Dermis microvascular lymphatic vessel endothelial cell (primary cell): Measurements from ENCODE around the gene IL20. TPM values are rescaled to one million over a fixed set of nuclear protein-coding genes. Genes with fewer than 3 reads are reported as not detected.

Experiments
- DNase-seq, 2 donors: peaks; one replicate each; pipeline versions ENCODE4 v3.0.0 to v3.0.0-alpha.2; 2010; ENCODE audit warnings: low read depth in 2 of 2
- total RNA-seq: library from RNA; depleted of rRNA; stranded (reverse); fragments of >200 nt; gene quantifications from 2 replicates; pipeline ENCODE4 v1.2.1, GENCODE V29; 2014

Gene IL20
- total RNA-seq, 1 donor from 2014 or later = not detected

- no peak for DNase-seq
Observed at GRCh38 chr1:206901944-206902343, 36.5 kb downstream of the IL20 start.

- no peak for DNase-seq
Observed at GRCh38 chr1:206902702-206903101, 37.3 kb downstream of the IL20 start.

DNA sequence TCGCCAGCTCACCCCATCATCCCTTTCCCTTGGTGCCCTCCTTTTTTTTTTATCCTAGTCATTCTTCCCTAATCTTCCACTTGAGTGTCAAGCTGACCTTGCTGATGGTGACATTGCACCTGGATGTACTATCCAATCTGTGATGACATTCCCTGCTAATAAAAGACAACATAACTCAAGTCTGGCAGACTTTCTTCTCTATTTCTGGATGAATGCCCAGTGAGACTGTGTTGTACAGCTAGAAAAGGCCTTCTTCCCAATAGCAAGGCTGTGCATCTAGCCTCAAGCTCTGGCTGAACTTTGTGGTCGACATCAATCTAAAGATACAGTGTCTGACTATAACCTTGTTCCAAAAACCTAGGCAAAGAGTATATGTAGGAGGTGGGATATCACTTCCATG lies 38.3 kb downstream of the IL20 start:
- no peak for DNase-seq

GRCh38 chr1:206904423-206905142 lies 39.2 kb downstream of the IL20 start:
- DNase-seq = no peak

GRCh38 chr1:206905295-206906164 lies 40.1 kb downstream of the IL20 start:
- no peak for DNase-seq

- DNase-seq = peak in 1 of 2 donors; percentile 22
Observed at GRCh38 chr1:206907304-206907991, 42.0 kb downstream of the IL20 start.

DNA sequence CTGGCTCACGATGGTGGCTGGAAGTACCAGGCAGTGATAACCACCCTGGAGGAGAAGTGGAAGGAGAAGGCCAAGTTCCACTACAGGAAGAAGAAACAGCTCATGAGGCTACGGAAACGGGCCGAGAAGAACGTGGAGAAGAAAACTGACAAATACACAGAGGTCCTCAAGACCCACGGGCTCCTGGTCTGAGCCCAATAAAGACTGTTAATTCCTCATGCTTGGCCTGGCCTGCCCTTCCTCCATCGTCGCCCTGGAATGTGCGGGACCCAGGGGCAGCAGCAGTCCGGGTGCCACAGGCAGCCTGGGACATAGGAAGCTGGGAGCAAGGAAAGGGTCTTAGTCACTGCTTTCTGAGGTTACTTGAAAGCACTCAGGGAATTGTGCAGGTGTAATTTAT lies 42.6 kb downstream of the IL20 start:
- no peak for DNase-seq

- no peak for DNase-seq
Observed at GRCh38 chr1:206909161-206909882, 43.9 kb downstream of the IL20 start.

DNA sequence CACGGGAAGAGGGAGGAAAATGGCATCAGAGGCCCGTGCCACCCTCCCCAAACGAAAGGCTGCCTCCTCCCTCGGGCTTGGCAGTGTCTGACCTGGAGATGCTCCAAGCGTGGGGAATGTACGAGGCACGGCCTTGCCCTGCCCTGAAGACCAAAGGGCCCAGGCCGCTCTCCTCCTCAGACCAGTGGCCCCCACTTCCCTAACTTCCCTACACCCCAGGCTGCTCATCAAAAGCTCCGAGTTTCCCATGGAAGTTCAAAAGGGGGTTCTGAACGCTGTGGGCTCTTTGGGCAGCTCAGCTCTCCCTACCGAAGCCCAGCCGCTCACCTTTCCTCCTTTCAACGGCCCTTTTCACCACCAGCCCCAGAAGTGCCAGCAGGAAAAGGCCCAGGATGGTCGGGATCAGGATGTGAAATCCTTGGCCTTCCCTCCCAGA lies 44.5 kb downstream of the IL20 start:
- DNase-seq = no peak

DNA sequence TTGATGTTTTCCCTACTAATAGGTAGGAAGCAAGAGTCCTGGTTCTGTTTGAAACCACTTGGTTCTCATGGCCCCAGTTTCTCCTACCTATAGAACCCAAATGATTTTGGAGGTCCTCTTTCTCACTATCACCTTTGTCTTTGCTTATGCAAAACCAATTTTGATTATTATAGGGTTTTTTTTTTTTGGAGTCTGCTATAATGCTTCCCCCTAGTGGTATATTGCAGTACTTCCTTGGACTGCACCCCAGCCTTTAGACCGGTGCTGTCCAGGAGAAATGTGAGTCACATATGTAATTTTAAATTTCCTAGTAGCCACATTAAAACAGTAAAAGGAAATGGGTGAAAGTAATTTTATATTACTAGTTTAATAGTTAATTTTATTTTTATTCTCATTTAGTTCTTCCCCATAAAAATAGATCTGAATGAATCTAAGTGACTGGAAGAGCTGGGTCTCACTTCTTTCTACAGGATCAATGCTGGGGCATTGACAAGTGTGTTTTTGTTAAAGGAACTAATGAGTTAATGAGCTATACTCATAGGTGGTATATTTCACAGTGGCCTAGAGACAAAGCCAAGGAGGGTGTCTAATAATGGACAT lies 45.7 kb downstream of the IL20 start:
- peak; percentile 40 to 62 for DNase-seq

- peak; percentile 68 to 77 for DNase-seq
Observed at GRCh38 chr1:206912445-206913095, 47.1 kb downstream of the IL20 start.

GRCh38 chr1:206913766-206914537 lies 48.5 kb downstream of the IL20 start:
- no peak for DNase-seq

DNA sequence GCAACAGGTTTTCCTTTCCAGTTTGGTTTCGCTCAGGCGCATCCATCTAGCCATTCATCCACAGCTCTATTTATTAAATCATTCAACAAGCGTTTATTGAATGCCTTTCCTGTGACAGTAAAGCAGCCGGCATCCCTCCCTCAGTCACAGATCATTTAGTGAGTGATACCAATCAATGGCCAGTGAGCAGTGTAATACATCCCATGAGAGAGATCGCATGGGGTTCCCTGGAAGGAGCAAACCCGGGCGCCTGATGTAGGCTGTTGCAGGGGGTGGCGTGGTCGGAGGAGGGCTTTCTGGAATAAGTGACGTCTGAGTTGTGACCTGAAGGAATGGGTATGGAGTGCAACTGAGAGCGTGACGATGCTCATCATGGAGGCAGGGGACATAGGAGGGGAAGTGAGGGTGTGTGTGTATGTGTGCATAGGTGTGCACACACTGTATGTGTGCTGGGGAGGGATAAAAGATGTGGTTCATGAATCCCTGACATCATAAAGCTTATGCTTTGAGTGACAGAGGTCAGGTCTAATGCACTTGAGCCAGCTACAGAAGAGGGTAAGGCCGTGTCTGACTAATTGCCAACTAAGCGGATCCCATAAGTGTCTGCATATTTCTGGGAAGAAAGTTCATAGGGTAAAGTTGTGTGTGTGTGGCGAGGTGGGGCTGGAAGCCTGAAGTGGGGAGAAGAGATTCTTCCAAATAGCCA lies 49.8 kb downstream of the IL20 start:
- DNase-seq = no peak

DNA sequence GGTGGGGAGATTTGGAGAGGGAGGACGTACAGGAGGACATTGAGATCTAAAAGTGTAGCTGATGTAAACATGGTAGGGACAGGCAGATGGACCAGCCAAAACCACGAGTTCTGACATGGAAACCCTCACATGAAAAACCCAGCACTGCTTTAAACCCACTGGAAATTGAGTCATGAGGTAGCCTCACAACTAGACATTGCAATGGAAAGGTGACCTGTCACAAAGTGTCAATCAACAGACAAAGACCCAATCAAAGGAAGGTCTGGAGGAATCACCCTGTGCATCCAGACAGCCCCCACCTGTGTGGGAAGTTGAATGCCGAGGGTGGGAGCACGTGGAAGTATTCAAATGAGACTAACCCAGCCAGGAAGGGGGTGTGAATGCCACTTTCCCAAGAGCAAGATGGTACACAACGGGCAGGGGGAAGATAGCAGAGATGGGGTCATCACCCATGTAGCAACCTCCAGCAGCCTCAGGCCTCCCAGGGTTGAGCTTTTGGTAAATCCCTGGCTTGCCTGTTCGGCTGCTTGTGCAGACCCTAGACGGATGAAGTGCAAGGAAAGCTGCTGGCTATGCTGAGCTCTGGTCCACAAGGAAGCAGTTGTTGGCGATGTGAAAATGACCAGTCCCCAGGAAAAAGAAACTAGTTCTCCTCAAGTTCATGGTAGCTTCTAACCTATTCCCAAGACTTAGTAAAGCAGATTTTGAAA lies 50.7 kb downstream of the IL20 start:
- no peak for DNase-seq

DNA sequence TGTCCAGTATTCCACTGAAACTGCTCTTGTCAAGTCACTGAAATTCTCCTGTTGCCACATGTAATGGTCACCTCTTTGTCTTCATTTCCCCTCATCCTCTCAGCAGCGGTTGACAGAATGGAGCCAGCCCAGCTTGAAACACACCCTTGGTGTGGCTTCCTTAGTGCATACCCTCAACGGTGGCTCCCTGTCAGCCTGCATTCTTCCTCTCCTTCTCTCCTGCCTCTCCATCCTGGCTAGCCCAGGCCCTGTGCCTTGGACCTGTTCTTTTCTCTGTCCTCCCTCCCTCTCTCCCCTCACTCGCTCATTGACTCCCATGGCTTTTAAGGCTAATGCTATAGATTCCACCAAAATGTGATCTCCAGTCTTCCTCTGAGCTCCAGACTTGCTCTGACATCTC lies 52.7 kb downstream of the IL20 start:
- DNase-seq = no peak
